WERI-Rb-1 (cell line): ENCODE data around the gene CRYAA.
"Not testable (repeated sequence)": the region's sequence is repeated elsewhere in the genome, so short reads cannot be mapped to it uniquely, and the experiment has no call there.

Source experiments
- DNase-seq: peaks from one replicate; pipeline ENCODE4 v3.0.0-alpha.2; 2020
- H3K27ac ChIP-seq: fragments of 250-450 bp; sonication (Bioruptor Pico); 2 replicates; pipeline ENCODE4 v1.5.1; 2020; ENCODE audit warnings: mild to moderate bottlenecking, moderate library complexity
- H3K27me3 ChIP-seq: fragments of 250-450 bp; sonication (Bioruptor Pico); 2 replicates; pipeline ENCODE4 v1.5.1; 2021; ENCODE audit warnings: mild to moderate bottlenecking, low read depth, moderate library complexity; ENCODE audit not compliant: insufficient read depth, severe bottlenecking
- H3K36me3 ChIP-seq: fragments of 250-450 bp; sonication (Bioruptor Pico); 2 replicates; pipeline ENCODE4 v1.5.1; 2020; ENCODE audit warnings: mild to moderate bottlenecking, moderate library complexity
- H3K4me3 ChIP-seq: 2 replicates; pipeline ENCODE4 v1.5.1; 2011; ENCODE audit warnings: low read depth, mild to moderate bottlenecking, control low read depth, low read length
- H3K9me3 ChIP-seq: fragments of 250-450 bp; sonication (Bioruptor Pico); 2 replicates; pipeline ENCODE4 v1.5.1; 2021; ENCODE audit warnings: mild to moderate bottlenecking, moderate library complexity; ENCODE audit not compliant: severe bottlenecking

The CRYAA gene

GRCh38 chr21:43169230-43169886 is 550 bp downstream of the CRYAA start:
- not testable (repeated sequence) for H3K36me3 ChIP-seq

GRCh38 chr21:43169891-43170290 is 1.1 kb downstream of the CRYAA start:
- not testable (repeated sequence) for H3K9me3 ChIP-seq, H3K27ac ChIP-seq, H3K4me3 ChIP-seq, DNase-seq, H3K27me3 ChIP-seq, H3K36me3 ChIP-seq

More at GRCh38 chr21:43169230-43169886, 550 bp downstream of the CRYAA start:
- not testable (repeated sequence) for H3K27me3 ChIP-seq, H3K4me3 ChIP-seq, H3K9me3 ChIP-seq, H3K27ac ChIP-seq, DNase-seq

DNA sequence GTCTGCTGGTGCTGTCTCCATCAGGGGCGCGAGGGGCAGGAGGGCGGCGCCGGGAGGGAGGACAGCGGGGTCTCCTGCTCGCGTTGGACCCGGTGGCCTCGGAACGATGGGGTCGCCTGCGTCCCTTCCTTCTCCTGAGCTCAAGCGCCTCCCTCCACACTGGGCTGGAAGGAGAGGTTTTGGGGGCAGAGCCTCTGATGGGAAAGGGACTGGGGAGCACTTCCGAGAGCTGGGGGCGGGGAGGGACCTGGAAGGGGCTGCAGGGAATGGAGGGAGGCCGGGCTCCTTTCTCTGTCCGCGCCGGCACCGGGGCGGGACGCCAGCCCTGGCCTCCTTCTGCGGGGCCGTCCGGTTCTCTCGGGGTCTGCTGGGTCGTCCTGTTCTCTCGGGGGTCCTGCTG is 4.0 kb downstream of the CRYAA start:
- not testable (repeated sequence) for H3K4me3 ChIP-seq, H3K27me3 ChIP-seq, H3K27ac ChIP-seq, H3K9me3 ChIP-seq, DNase-seq, H3K36me3 ChIP-seq

GRCh38 chr21:43173438-43173837 is 4.6 kb downstream of the CRYAA start:
- not testable (repeated sequence) for H3K27me3 ChIP-seq, H3K4me3 ChIP-seq, H3K9me3 ChIP-seq, DNase-seq, H3K27ac ChIP-seq, H3K36me3 ChIP-seq

- not testable (repeated sequence) for DNase-seq, H3K36me3 ChIP-seq, H3K27me3 ChIP-seq, H3K27ac ChIP-seq, H3K9me3 ChIP-seq, H3K4me3 ChIP-seq
These were observed 5.1 kb downstream of the CRYAA start for GRCh38 chr21:43173930-43174329.

DNA sequence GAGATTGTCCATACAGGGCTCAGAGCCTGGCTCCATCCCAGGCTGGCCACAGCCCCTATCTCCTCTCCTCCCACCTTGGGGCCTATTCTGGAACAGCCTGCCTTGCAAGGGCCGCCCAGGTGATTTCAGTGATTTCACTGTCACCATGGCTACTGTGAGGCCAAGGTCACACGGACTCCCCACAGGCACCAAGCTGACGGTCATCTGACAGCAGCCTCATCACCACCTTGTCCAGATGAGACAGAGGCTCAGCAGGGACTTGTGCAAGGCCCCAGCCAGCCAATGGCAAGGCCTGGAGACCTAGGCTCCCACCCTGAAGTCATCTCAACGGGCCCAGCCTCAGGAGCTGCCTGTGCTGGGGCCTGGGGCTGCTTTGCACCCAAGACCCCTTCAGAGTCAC is 6.2 kb downstream of the CRYAA start:
- H3K9me3 ChIP-seq, H3K4me3 ChIP-seq, H3K27ac ChIP-seq, H3K36me3 ChIP-seq, H3K27me3 ChIP-seq, DNase-seq: not testable (repeated sequence)

DNA sequence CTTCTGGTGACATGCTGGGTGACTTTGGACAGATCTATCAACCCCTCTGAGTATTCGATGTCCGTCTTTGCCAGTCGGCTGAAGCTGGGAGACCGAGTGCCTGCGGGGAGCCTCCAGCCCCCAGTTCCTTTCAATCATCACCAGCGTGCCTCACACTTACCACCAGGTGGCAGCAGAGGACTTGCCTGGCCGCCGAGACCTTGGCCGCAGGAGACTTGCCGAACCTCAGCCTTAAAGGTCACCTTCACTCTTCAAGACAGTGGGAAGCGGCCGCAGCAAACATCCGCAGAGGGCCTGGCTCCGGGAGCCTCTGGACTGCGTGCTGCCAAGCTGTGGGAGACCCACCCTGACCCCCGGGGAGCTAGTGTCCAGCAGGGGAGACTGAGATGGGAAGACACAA is 7.8 kb downstream of the CRYAA start:
- H3K27me3 ChIP-seq, DNase-seq, H3K36me3 ChIP-seq, H3K9me3 ChIP-seq, H3K4me3 ChIP-seq, H3K27ac ChIP-seq: not testable (repeated sequence)

GRCh38 chr21:43177043-43177906 is 8.5 kb downstream of the CRYAA start:
- H3K9me3 ChIP-seq, H3K36me3 ChIP-seq, H3K4me3 ChIP-seq, H3K27ac ChIP-seq, DNase-seq, H3K27me3 ChIP-seq: not testable (repeated sequence)

DNA sequence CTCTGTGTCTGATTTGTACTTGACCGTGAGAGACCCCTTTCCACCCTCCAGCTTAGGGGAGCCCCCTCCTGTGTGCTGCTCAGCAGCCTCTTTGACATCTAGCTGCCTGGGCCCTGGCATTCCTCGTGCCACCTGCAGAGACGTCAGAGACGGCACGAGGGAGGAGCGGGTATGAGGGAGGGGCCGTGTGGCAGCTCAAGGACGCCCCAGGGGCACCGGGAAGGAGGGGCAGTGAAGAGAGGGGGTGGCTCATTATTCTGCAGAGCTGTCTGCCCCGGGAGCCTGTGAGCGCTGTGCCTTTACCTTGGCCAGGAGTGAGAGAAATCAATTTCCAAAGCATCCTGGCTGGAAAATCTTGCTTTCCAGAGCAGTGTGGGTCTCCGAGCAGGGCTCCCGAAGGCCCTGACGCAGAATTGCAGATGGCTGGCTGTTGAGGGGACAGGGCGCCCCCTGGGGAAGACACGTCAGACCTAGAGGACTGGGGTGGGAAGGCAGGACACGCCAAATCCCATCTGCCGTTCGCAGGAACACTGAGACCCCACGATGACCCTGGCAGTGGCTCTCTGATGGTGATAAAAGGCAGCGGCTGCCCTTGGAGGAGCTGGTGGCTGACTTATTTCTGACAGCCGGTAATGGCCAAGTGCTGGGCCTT is 9.5 kb downstream of the CRYAA start:
- H3K36me3 ChIP-seq, H3K27ac ChIP-seq, H3K9me3 ChIP-seq, DNase-seq, H3K4me3 ChIP-seq, H3K27me3 ChIP-seq: not testable (repeated sequence)

GRCh38 chr21:43181033-43181432 is 12.2 kb downstream of the CRYAA start:
- H3K4me3 ChIP-seq = not testable (repeated sequence)

GRCh38 chr21:43187268-43187667 is 18.5 kb downstream of the CRYAA start:
- not testable (repeated sequence) for H3K27me3 ChIP-seq, H3K4me3 ChIP-seq, DNase-seq, H3K27ac ChIP-seq, H3K36me3 ChIP-seq, H3K9me3 ChIP-seq

More at GRCh38 chr21:43181033-43181432, 12.2 kb downstream of the CRYAA start:
- H3K27ac ChIP-seq, H3K27me3 ChIP-seq, H3K9me3 ChIP-seq, DNase-seq, H3K36me3 ChIP-seq: not testable (repeated sequence)
